Astrocyte (in vitro differentiated cells and primary cell): ENCODE measurements around the gene ACP4. TPM values are rescaled to one million over a fixed set of nuclear protein-coding genes. Genes with fewer than 3 reads are reported as not detected.

ENCODE experiments used
- DNase-seq: peaks from one replicate; pipeline ENCODE4 v3.0.0-alpha.2; 2010; ENCODE audit warnings: low read depth
- FAIRE-seq: peaks from 2 replicates; lab custom pipeline; 2011; peaks lifted over from hg19 to GRCh38; lab: Jason Lieb, UNC
- H2AFZ ChIP-seq: 2 replicates; pipeline ENCODE4 v1.6.0; 2012; ENCODE audit warnings: low read depth, low read length, inconsistent platforms
- H3K27ac ChIP-seq: 2 replicates; pipeline ENCODE4 v1.5.1; 2011; ENCODE audit warnings: low read depth, low read length, inconsistent platforms
- H3K27me3 ChIP-seq: 2 replicates; pipeline ENCODE4 v1.6.0; 2011; ENCODE audit warnings: low read length, inconsistent platforms; ENCODE audit not compliant: insufficient read depth
- H3K36me3 ChIP-seq: 2 replicates; pipeline ENCODE4 v1.5.1; 2011; ENCODE audit warnings: low read length, inconsistent platforms; ENCODE audit not compliant: insufficient read depth
- H3K4me1 ChIP-seq: 2 replicates; pipeline ENCODE4 v1.5.1; 2011; ENCODE audit warnings: low read length, inconsistent platforms; ENCODE audit not compliant: insufficient read depth
- H3K4me2 ChIP-seq: 2 replicates; pipeline ENCODE4 v1.6.0; 2012; ENCODE audit warnings: low read length, inconsistent platforms
- H3K4me3 ChIP-seq: 2 replicates; pipeline ENCODE4 v1.5.1; 2011; ENCODE audit warnings: low read depth, mild to moderate bottlenecking, low read length, inconsistent platforms; ENCODE audit not compliant: insufficient read depth
- H3K79me2 ChIP-seq: 2 replicates; pipeline ENCODE4 v1.6.0; 2012; ENCODE audit warnings: mild to moderate bottlenecking, low read length, inconsistent platforms; ENCODE audit not compliant: insufficient read depth
- H3K9ac ChIP-seq: 2 replicates; pipeline ENCODE4 v1.6.0; 2012; ENCODE audit warnings: mild to moderate bottlenecking, low read length, inconsistent platforms
- H3K9me3 ChIP-seq: 2 replicates; pipeline ENCODE4 v1.5.1; 2012; ENCODE audit warnings: low read depth, mild to moderate bottlenecking, low read length, inconsistent platforms; ENCODE audit not compliant: insufficient read depth
- H4K20me1 ChIP-seq: 2 replicates; pipeline ENCODE4 v1.6.0; 2012; ENCODE audit warnings: low read length, inconsistent platforms; ENCODE audit not compliant: insufficient read depth
- H3K27ac Mint-ChIP-seq: one replicate; pipeline ENCODE4 v1.8.0; 2021; ENCODE audit warnings: mild to moderate bottlenecking, mixed read lengths; ENCODE audit not compliant: unreplicated experiment
- H3K27me3 Mint-ChIP-seq: one replicate; pipeline ENCODE4 v1.8.0; 2021; ENCODE audit warnings: low read depth, mixed read lengths; ENCODE audit not compliant: unreplicated experiment
- H3K36me3 Mint-ChIP-seq: one replicate; pipeline ENCODE4 v1.8.0; 2021; ENCODE audit warnings: low read depth, mixed read lengths; ENCODE audit not compliant: unreplicated experiment
- H3K4me1 Mint-ChIP-seq: one replicate; pipeline ENCODE4 v1.8.0; 2021; ENCODE audit warnings: low read depth, mixed read lengths; ENCODE audit not compliant: unreplicated experiment
- H3K4me3 Mint-ChIP-seq: one replicate; pipeline ENCODE4 v1.8.0; 2021; ENCODE audit warnings: mild to moderate bottlenecking, moderate library complexity, mixed read lengths; ENCODE audit not compliant: unreplicated experiment
- H3K9me3 Mint-ChIP-seq: one replicate; pipeline ENCODE4 v1.8.0; 2021; ENCODE audit warnings: mild to moderate bottlenecking, mixed read lengths; ENCODE audit not compliant: unreplicated experiment
- EZH2 ChIP-seq: IDR thresholded peaks from 2 replicates; pipeline ENCODE4 v1.6.1; 2012; ENCODE audit warnings: mild to moderate bottlenecking, low read length, inconsistent platforms; ENCODE audit not compliant: insufficient read depth
- total RNA-seq: library from RNA; stranded (reverse); gene quantifications from 2 replicates; pipeline ENCODE4 v1.2.1, GENCODE V29; 2021
- TF ChIP-seq, protein P1 (sequence below): IDR thresholded peaks from 2 replicates; pipeline ENCODE4 v1.5.1; 2011; ENCODE audit warnings: low read depth, mild to moderate bottlenecking, inconsistent platforms, low read length, moderate library complexity; ENCODE audit not compliant: insufficient read depth

Gene ACP4
- total RNA-seq, 1 donor from 2014 or later = not detected

DNA sequence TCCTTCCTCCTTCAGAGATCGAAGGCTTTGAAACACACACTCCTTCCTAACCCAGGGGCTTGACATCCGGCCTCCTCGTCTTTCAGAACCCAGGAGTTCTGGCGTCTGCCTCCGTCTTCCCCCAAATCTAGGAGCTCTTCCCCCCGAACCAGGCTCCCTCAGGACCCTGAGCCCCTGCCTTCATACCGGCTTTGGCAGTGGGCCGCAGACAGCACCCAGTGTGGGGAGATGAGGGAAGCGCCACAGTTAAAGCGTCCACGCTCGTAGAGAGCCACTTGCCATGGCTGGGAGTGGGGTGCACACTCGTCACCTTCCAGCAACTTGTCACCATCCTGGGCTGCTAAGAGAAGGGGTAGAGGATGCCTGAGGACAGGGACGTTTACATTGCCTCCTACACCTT lies 37.3 kb downstream of the ACP4 start:
- Mint-ChIP-seq H3K27me3 (peaks cover 52% of the 10 kb centered on the region), H3K4me1 (no peaks in the 10 kb centered on the region), H3K36me3 (no peaks in the 10 kb centered on the region), H3K9me3 (peaks cover 15% of the 10 kb centered on the region), H3K27ac (no peak overlapping the region), H3K4me3 (no peak overlapping the region)
- Histone ChIP-seq H3K4me3 (no peak overlapping the region), H2AFZ (no peak overlapping the region), H3K27ac (no peak overlapping the region), H3K4me1 (no peaks in the 10 kb centered on the region), H3K27me3 (no peaks in the 10 kb centered on the region), H4K20me1 (no peaks in the 10 kb centered on the region), H3K36me3 (no peaks in the 10 kb centered on the region), H3K79me2 (no peaks in the 10 kb centered on the region), H3K9ac (no peak overlapping the region), H3K9me3 (no peaks in the 10 kb centered on the region), H3K4me2 (no peak overlapping the region)
- DNase-seq = no peak
- TF ChIP-seq, protein P1, sequence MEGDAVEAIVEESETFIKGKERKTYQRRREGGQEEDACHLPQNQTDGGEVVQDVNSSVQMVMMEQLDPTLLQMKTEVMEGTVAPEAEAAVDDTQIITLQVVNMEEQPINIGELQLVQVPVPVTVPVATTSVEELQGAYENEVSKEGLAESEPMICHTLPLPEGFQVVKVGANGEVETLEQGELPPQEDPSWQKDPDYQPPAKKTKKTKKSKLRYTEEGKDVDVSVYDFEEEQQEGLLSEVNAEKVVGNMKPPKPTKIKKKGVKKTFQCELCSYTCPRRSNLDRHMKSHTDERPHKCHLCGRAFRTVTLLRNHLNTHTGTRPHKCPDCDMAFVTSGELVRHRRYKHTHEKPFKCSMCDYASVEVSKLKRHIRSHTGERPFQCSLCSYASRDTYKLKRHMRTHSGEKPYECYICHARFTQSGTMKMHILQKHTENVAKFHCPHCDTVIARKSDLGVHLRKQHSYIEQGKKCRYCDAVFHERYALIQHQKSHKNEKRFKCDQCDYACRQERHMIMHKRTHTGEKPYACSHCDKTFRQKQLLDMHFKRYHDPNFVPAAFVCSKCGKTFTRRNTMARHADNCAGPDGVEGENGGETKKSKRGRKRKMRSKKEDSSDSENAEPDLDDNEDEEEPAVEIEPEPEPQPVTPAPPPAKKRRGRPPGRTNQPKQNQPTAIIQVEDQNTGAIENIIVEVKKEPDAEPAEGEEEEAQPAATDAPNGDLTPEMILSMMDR = no peak
- no peak for TF ChIP-seq EZH2
- no peak for FAIRE-seq

DNA sequence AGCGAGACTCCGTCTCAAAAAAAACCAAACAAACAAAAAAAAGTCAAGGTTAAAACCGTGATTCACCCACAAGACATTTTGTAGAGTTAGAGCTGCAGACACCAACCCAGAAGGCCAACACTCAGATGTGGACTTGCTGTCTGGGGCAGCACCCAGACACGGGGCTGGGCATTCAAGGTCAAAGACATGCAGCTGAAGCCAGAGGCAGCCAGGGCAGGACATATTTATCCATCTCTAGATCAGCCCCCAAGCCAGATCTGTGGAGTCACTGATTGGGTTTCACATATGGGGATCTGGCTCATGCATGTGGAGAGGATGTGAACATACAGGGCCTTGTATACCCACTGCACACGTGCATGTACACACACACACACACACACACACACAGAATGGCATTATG lies 39.6 kb downstream of the ACP4 start:
- Mint-ChIP-seq H3K9me3 (peaks cover 12% of the 10 kb centered on the region), H3K27ac (no peak overlapping the region), H3K4me3 (no peak overlapping the region), H3K4me1 (no peaks in the 10 kb centered on the region), H3K27me3 (peaks cover 49% of the 10 kb centered on the region), H3K36me3 (no peaks in the 10 kb centered on the region)
- Histone ChIP-seq H3K79me2 (no peaks in the 10 kb centered on the region), H3K4me2 (no peak overlapping the region), H3K27ac (no peak overlapping the region), H3K4me1 (no peaks in the 10 kb centered on the region), H2AFZ (no peak overlapping the region), H3K9me3 (no peaks in the 10 kb centered on the region), H3K36me3 (no peaks in the 10 kb centered on the region), H3K9ac (no peak overlapping the region), H4K20me1 (no peaks in the 10 kb centered on the region), H3K4me3 (no peak overlapping the region), H3K27me3 (no peaks in the 10 kb centered on the region)
- FAIRE-seq (no peak), DNase-seq (no peak)
- TF ChIP-seq, protein P1 = no peak
- no peak for TF ChIP-seq EZH2

DNA sequence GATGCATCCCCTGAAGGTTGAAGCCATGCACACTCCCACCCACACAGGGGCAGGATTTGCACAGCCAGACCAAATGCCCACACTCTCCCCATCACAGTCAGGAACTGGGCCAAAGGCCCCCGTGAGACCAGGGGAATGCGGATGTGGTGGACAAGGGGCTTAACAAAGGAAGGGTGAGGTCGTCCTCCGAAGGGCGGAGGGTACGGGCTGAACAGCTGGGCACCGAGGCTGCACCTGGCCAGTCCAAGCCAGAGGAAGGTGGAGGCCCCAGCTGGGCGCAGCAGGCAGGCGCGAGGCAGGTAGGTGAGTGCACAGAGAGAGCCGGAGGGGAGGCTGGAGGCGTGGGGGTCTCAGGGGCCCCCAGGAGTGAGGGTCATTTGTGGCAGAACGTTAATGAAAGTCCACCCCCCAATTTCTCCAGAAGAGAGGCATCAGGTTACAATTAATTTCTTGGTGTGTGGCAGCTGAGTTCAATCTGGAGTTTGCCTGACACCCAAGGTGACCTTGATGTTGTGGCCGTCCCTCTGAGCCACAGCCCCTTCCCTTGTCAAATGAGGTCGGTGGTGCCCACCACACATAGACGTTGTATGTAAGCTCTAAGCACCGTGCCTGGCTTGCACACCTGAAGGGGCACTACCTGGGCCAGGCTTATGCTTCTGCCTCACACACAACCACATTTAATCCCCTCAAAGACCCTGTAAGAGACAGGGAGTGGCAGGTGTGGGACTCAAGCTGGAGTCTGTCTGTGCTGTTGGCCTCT lies 40.2 kb downstream of the ACP4 start:
- Histone ChIP-seq H3K4me3 (no peak overlapping the region), H3K27ac (no peak overlapping the region), H3K4me2 (no peak overlapping the region), H2AFZ (no peak overlapping the region), H3K9ac (no peak overlapping the region), H3K27me3 (no peaks in the 10 kb centered on the region), H3K9me3 (no peaks in the 10 kb centered on the region), H3K4me1 (no peaks in the 10 kb centered on the region), H4K20me1 (no peaks in the 10 kb centered on the region), H3K36me3 (no peaks in the 10 kb centered on the region), H3K79me2 (no peaks in the 10 kb centered on the region)
- Mint-ChIP-seq H3K4me1 (no peaks in the 10 kb centered on the region), H3K27ac (no peak overlapping the region), H3K9me3 (peaks cover 14% of the 10 kb centered on the region), H3K36me3 (no peaks in the 10 kb centered on the region), H3K4me3 (no peak overlapping the region), H3K27me3 (peaks cover 51% of the 10 kb centered on the region)
- no peak for FAIRE-seq
- TF ChIP-seq, protein P1 = no peak
- TF ChIP-seq EZH2 = no peak
- no peak for DNase-seq
